GM15510 (cell line): ENCODE data around the gene ATG14.

ENCODE experiments used
- POLR2A ChIP-seq: IDR thresholded peaks from 3 replicates; pipeline ENCODE4 v1.6.1; 2011; ENCODE audit warnings: borderline replicate concordance; ENCODE audit not compliant: insufficient read length; ENCODE audit errors: extremely low read depth

The ATG14 gene

DNA sequence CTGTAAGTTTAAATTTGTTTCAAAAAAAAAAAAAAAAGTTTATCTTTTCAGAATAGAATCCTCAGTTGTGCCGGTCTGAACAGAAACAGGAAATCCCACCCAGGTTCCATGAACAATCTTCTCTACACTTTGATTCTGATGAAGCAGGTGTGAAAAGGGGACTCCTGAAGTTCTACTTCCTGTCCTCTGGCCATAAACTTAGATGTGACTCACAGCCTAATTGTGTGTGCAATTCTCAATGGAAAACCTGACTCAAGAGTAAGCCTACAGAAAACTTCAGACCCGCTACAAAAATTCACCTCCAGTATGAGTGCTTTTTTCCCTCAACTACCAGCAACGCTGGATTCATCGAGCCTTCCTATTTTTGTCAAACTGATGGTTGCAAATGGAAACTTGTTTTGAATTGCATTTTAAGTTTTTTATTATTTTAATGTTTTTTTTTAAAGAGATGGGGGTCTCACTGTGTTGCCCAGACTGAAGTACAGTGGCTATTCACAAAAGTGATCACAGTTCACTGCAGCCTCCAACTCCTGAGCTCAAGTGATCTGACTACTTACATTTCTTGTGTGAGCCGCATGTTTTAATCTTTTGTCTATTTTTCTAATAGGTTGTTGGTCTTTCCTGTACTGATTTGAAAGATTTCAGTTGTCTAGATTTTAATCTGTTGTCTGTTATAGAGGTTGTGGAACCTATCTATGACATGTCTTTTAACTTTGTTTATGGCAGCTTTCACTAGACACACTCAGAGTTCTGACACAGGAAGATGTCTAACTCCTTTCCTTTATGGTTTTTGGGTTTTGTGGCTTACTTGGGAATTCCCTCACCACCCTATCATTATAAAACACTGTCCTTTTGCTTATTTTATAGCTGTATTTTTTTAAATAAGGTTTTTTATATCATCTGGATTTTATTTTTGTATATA lies 37.6 kb downstream of the ATG14 start:
- TF ChIP-seq POLR2A: no peak

DNA sequence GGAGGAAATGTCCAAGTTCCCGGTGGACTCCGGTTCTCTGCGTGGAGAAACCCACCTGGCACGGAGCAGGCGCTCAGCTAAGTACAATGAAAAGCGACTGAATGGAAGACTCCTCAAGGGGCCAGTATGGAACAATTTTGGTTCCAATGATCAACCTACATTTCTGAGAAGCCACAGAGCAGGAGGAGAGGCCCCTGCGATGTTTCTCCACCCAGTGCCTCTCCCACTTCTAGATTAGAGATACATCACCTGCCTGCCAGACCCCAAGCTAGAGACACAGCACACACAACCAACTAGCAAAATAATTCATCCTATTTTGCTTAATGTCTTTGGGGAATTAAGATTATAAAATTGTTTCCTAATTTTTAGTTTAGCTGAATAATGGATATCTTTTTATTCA lies 38.8 kb downstream of the ATG14 start:
- TF ChIP-seq POLR2A: no peak

DNA sequence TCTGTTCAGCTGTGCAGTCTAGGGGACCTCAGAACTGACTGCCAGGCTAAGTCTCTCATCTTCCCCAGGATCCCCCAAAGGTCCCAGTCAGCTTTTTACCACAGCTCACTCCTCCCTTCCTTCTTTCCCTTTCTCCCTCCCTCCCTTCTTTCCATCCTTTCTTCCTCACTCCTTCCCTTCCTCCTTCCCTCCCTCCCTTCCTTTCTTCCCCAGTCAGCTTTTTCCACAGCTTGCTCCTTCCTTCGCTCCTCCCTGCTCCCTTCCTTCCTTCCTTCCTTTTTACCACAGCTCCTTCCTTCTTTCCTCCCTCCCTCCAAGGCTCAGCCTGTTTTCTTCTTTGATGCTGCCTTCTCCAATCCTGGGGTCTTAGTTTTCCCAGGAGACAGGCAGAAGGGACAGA lies 39.2 kb downstream of the ATG14 start:
- TF ChIP-seq POLR2A: no peak

DNA sequence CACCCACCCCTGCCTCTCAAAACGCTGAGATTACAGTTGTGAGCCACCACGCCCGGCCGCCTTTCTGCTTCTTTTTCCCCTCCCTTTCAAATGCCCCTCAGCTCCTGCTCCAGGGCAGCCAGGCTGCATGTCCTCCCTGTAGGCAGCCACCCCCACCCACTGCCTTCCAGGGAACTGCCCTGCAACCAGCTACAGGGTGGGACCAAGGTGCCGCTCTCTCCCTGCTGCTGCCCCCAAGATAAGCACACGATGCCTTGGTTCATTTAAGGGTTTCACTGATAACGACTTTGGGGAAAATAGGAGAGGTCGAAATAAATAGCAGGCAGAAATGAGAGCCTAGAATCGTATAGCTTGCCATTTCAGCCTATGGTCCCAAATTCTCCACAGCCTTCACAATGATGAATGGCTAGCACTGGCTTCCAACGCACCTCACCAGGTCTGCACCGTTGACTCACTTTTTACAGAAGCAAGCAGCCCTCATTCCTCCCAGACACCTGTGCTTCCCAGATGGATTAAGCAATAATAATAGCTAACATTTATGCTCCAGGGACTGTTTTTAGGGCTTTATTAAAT lies 40.7 kb downstream of the ATG14 start:
- no peak for TF ChIP-seq POLR2A

DNA sequence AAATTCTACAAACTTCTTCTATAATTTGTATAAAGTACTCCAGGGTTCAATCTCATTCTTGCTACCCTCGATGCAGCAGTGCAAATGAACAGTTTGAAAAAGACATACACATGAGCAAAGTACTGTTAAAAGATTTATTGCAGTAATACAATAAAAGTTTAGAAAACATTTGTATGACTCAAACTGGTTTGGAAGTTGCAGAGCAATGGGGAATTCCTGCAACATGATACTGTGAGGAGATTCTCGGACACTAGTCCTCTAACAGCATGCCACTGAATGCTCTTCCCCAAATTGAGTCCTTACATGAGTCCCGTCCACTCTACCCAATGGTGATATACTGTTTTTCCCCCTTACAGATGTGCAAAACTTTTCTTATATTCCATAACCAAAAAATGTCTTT lies 45.4 kb downstream of the ATG14 start:
- TF ChIP-seq POLR2A: no peak

DNA sequence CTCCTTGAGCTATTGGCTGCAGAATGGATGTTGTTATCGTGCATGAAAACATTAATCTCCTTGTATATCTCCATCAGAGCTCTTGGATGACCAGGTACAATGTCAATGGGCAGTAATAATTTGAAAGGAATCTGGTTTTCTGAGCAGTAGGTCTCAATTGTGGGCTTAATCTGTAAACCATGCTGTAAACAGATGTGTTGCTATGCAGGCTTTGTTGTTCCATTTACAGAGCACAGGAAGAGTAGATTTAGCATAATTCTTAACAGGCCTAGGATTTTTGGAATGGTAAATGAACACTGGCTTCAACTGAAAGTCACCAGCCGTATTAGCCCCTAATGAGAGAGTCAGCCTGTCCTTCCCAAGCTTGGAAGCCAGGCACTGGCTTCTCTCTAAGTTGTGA lies 50.4 kb downstream of the ATG14 start:
- TF ChIP-seq POLR2A: no peak

DNA sequence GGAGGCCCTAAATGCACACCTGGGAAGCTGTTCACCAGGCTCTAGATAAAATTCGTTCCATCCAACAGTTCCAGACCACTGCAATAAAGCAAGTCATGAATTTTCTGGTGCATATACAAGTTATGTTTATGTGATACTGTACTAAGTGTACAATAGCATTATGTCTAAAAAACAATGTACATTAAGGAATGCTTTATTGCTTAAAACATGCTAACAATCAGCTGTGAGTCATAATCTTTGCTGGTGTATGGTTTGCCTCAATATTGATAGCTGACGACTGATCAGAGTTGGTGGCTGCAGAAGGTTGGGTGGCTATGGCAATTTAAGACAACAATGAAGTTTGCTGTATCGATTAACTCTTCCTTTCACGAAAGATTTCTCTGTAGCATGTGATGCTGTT lies 52.3 kb downstream of the ATG14 start:
- TF ChIP-seq POLR2A: no peak

DNA sequence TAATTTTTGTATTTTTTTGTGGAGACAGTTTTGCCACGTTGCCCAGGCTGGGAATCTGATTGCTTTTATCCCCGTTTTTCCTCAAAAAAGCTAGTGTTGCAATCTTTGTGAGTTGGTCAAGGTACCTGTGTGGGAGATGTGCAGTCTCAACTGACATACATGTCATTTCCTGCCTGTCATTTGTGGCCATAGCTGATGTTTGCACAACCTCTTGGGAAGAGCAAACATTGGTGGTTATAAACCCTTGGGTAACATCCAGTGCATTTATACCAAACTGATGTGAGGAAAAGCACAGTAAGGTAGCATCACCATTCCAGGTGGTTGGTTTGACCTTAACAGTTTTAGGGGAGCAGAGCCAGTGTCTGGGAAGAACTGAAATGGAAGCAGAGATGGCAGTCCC lies 54.7 kb downstream of the ATG14 start:
- no peak for TF ChIP-seq POLR2A

DNA sequence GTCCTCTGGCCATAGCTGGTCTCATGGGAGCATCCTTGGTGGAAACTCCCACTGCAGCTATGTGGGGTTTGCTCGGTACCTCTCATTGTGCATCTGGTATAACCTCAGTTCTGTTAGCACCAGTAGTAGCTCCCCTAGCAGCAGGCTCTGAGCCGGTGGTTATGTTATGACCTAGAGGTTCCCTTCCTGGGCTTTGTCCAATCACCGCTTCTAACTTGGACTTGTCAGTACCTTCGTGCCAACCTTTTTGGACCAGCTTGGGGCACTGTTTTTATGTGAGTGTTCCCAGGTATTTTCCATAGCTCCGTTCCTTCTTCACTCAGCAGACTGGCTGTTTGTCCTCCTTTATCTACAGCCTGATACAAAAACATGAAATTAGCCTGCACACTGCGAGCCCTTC lies 55.7 kb downstream of the ATG14 start:
- no peak for TF ChIP-seq POLR2A

DNA sequence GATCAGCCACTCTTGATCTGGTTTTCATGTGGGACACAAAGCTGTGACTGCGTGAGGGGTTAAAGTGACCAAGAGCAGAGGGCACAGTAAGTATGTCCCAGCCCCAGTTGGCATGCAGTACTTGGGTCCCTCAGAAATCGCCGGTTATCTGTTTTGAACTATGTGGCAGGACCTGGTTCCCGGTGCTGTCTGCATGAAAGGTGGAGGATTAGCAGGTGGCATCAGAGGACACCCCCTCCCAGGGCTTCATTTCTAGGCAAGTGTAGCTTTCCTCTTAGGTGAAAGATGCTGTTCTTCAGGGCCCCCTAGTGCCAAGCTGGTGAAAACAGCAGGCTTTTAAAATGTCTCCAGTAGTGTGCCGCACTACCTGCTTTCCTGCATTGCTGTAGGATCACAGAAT lies 57.1 kb downstream of the ATG14 start:
- no peak for TF ChIP-seq POLR2A

DNA sequence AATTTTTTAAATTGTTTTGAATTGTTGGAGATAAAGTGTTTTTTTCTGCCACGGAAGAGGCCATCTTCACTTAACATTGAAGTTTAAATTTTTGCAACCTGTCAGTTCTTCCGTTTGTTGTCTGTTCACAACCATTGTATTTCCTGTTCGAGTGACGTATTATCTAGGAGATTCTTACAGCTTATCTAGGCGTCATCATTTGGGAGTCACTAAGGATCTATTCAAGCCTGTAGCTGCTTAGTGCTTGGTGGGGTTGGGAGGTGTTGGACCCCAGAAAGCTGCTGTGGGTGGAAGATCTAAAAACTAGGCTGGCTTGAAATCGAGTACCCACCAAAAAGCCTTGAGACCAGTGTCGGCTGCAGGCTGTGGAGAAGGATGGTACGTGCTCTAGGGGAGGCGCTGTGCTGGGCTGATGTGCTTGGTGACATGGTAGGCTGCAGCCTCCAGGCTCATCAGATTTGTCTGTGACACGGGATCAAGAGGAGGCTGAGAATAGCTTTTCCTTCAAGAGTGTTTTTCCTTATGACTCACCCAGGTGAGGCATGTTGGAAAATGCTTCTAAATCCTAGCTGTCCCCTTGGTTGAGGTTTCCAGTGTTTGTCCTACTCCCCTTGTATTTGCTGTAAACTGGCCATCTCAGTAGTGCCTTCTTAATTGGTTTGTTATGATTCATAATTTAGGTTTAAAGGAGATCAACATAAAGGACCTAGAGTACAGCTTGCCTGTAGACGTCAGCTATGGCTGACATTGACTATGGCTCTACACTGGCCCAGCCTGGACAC lies 57.8 kb downstream of the ATG14 start:
- TF ChIP-seq POLR2A: no peak

DNA sequence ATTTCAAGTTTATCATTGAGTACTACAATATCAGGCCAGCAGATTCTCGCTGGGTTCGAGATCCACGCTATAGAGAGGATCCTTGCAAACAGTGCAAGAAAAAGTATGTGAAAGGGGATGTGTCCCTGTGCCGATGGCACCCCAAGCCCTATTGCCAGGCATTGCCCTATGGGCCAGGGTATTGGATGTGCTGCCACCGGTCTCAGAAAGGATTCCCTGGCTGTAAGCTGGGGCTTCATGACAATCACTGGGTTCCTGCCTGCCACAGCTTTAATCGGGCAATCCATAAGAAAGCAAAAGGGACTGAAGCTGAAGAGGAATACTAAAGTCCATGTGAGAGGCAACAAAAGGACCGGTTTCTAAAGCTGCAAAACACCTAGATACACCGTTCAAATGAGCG lies 59.4 kb downstream of the ATG14 start:
- no peak for TF ChIP-seq POLR2A

DNA sequence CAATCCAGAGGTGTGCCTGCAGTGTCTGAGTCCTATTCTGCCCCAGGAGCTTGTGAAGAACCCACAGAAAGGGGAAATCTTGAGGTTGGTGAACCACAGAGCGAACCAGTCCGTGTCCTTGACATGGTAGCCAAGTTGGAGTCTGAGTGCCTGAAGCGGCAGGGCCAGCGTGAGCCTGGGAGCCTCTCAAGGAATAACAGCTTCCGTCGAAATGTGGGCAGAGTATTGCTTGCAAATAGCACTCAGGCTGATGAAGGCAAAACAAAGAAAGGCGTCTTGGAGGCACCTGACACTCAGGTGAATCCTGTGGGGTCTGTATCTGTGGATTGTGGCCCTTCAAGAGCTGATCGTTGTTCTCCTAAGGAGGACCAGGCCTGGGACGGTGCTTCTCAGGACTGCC lies 60.5 kb downstream of the ATG14 start:
- TF ChIP-seq POLR2A: no peak

DNA sequence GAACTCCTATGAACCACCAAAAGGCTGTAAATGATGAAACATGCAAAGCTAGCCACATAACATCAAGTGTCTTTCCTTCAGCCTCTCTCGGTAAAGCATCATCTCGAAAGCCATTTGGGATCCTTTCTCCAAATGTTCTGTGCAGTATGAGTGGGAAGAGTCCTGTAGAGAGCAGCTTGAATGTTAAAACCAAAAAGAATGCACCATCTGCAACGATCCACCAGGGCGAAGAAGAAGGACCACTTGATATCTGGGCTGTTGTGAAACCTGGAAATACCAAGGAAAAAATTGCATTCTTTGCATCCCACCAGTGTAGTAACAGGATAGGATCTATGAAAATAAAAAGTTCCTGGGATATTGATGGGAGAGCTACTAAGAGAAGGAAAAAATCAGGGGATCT lies 61.2 kb downstream of the ATG14 start:
- no peak for TF ChIP-seq POLR2A

DNA sequence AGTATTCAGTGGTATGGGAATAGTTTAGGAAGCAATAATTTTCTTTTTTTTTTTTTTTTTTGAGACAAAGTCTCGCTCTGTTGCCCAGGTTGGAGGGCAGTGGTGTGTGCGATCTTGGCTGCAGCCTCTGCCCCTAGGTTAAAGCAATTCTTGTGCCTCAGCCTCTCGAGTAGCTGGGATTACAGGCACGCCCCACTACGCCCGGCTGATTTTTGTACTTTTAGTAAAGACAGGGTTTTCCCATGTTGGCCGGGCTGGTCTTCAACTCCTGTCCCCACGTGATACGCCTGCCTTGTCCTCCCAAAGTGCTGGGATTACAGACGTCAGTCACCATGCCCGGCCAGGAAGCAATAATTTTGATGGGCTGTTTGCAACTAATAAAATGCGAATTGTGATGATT lies 62.1 kb downstream of the ATG14 start:
- TF ChIP-seq POLR2A: no peak
